ENCODE data around the gene PIH1D1. TPM values are rescaled to one million over a fixed set of nuclear protein-coding genes. Genes with fewer than 3 reads are reported as not detected.
"Not testable (repeated sequence)": the region's sequence is repeated elsewhere in the genome, so short reads cannot be mapped to it uniquely, and the experiment has no call there.

PIH1D1 gene
- total and polyA plus RNA-seq, 8 donors: 58.9 to 193 (median 87.5) TPM

GRCh38 chr19:49473868-49474541 is 22.4 kb upstream of the PIH1D1 start, which contains the start of gene FLT3LG:
TSS of gene FLT3LG (plus strand) at chr19:49474215. CDS start at chr19:49474640, 425 bp downstream.
- no peaks in the 10 kb centered on the region for H3K27me3 ChIP-seq
- intact Hi-C loops (cut with DNase I; ENCODE audit: low total_unique reads): no loop called here
- H3K36me3 ChIP-seq: peaks cover 0 to 11% (median 7%) of the 10 kb centered on the region in 4 donors
- peak within 1 kb of the TSS; percentile 59 to 92 (median 88) for H3K27ac ChIP-seq
- TF ChIP-seq CTCF (IDR thresholded peaks at IDR 0.05) (peak in 6 of 7 experiments; percentile 64 to 100 (median 98)), EP300 (IDR thresholded peaks at IDR 0.05) (no peak), POLR2A (IDR thresholded peaks at IDR 0.05) (no peak), POLR2AphosphoS5 (IDR thresholded peaks at IDR 0.05) (peak in 2 of 3 donors; percentile 37 to 75)
- H3K9me3 ChIP-seq: no peaks in the 10 kb centered on the region
- H3K4me3 ChIP-seq: peak within 1 kb of the TSS; percentile 67 to 89 (median 70)
- peak; percentile 79 to 94 for DNase-seq
- WGBS, 5 donors: 1 to 5% (median 1%) methylated on average over 21 to 33 of the region's 33 CpGs
- peaks cover 6 to 58% (median 36%) of the 10 kb centered on the region in 4 donors for H3K4me1 ChIP-seq

GRCh38 chr19:49473501-49473867 is 21.9 kb upstream of the PIH1D1 start:
- WGBS, 5 donors: 66 to 71% (median 69%) methylated on average over 9 of the region's 9 CpGs
- not testable (repeated sequence) for H3K9me3 ChIP-seq
- H3K4me3 ChIP-seq: peak overlapping the region; percentile 67 to 89 (median 70)

GRCh38 chr19:49472936-49473335 is 21.3 kb upstream of the PIH1D1 start:
- Histone ChIP-seq H3K27me3 (no peaks in the 10 kb centered on the region), H3K4me1 (peaks cover 6 to 57% (median 41%) of the 10 kb centered on the region in 4 donors), H3K36me3 (peaks cover 0 to 21% (median 10%) of the 10 kb centered on the region in 4 donors), H3K9me3 (no peaks in the 10 kb centered on the region), H3K4me3 (no peak overlapping the region), H3K27ac (peak overlapping the region in 1 of 5 donors; percentile 32)
- WGBS, 5 donors: 60 to 76% (median 70%) methylated on average over 9 of the region's 9 CpGs
- DNase-seq: peak in 1 of 2 donors; percentile 12
- TF ChIP-seq POLR2AphosphoS5 (IDR thresholded peaks at IDR 0.05) (no peak), EP300 (IDR thresholded peaks at IDR 0.05) (no peak), CTCF (IDR thresholded peaks at IDR 0.05) (no peak), POLR2A (IDR thresholded peaks at IDR 0.05) (no peak)
- intact Hi-C loops (cut with DNase I; ENCODE audit: low total_unique reads): no loop called here

More at GRCh38 chr19:49473501-49473867, 21.9 kb upstream of the PIH1D1 start:
- DNase-seq; intact Hi-C loops (cut with DNase I; ENCODE audit: low total_unique reads); H3K27me3 ChIP-seq: not testable (repeated sequence)
- Histone ChIP-seq H3K4me1 (peaks cover 6 to 58% (median 39%) of the 10 kb centered on the region in 4 donors), H3K36me3 (peaks cover 0 to 16% (median 8%) of the 10 kb centered on the region in 4 donors), H3K27ac (peak overlapping the region; percentile 46 to 92 (median 88))

GRCh38 chr19:49470615-49470978 is 19.0 kb upstream of the PIH1D1 start:
- WGBS, 5 donors: 70 to 78% (median 76%) methylated on average over 6 to 8 of the region's 8 CpGs
- no peak for TF ChIP-seq EP300 (IDR thresholded peaks at IDR 0.05)
- no peak for TF ChIP-seq POLR2AphosphoS5 (IDR thresholded peaks at IDR 0.05)
- TF ChIP-seq POLR2A (IDR thresholded peaks at IDR 0.05): no peak
- TF ChIP-seq CTCF (IDR thresholded peaks at IDR 0.05): no peak
- no peaks in the 10 kb centered on the region for H3K27me3 ChIP-seq
- intact Hi-C loops (cut with DNase I; ENCODE audit: low total_unique reads): no loop called here
- peak overlapping the region in 2 of 5 donors; percentile 69 for H3K27ac ChIP-seq
- peak in 1 of 2 donors; percentile 17 for DNase-seq
- no peaks in the 10 kb centered on the region for H3K9me3 ChIP-seq
- H3K36me3 ChIP-seq: peaks cover 0 to 43% (median 31%) of the 10 kb centered on the region in 4 donors
- H3K4me3 ChIP-seq: no peak overlapping the region
- peaks cover 6 to 48% (median 37%) of the 10 kb centered on the region in 4 donors for H3K4me1 ChIP-seq
